Smooth muscle cell (in vitro differentiated cells): ENCODE data around the gene SIGLEC6. TPM values are rescaled to one million over a fixed set of nuclear protein-coding genes. Genes with fewer than 3 reads are reported as not detected.

Experiments
- DNase-seq: peaks from one replicate; lab custom pipeline; 2025; ENCODE audit not compliant: unreplicated experiment; lab: John Stamatoyannopoulos, UW
- H2AFZ ChIP-seq: fragments of 200-600 bp; sonication (generic); 2 replicates; pipeline ENCODE4 v1.6.0; 2016; ENCODE audit warnings: antibody characterized with exemption, low read depth, mild to moderate bottlenecking
- H3F3A ChIP-seq: fragments of 200-600 bp; sonication (generic); 2 replicates; pipeline ENCODE4 v1.6.0; 2017; ENCODE audit warnings: antibody characterized with exemption, low read depth
- H3K27ac ChIP-seq: fragments of 200-600 bp; sonication (generic); 2 replicates; pipeline ENCODE4 v1.5.1; 2016; ENCODE audit warnings: low read depth, mild to moderate bottlenecking
- H3K27me3 ChIP-seq: fragments of 200-600 bp; sonication (generic); 2 replicates; pipeline ENCODE4 v1.6.1; 2016; ENCODE audit warnings: low read depth, mild to moderate bottlenecking
- H3K36me3 ChIP-seq: fragments of 200-600 bp; sonication (generic); 2 replicates; pipeline ENCODE4 v1.5.1; 2016; ENCODE audit warnings: low read depth
- H3K4me1 ChIP-seq: fragments of 200-600 bp; sonication (generic); 2 replicates; pipeline ENCODE4 v1.5.1; 2016; ENCODE audit warnings: low read depth
- H3K4me2 ChIP-seq: fragments of 200-600 bp; sonication (generic); 2 replicates; pipeline ENCODE4 v1.6.0; 2016; ENCODE audit warnings: mild to moderate bottlenecking
- H3K4me3 ChIP-seq: fragments of 200-600 bp; sonication (generic); 2 replicates; pipeline ENCODE4 v1.5.1; 2016; ENCODE audit warnings: mild to moderate bottlenecking
- H3K79me2 ChIP-seq: fragments of 200-600 bp; sonication (generic); 2 replicates; pipeline ENCODE4 v1.6.0; 2016; ENCODE audit warnings: low read depth, mild to moderate bottlenecking
- H3K9ac ChIP-seq: fragments of 200-600 bp; sonication (generic); 2 replicates; pipeline ENCODE4 v1.6.0; 2016; ENCODE audit warnings: low read depth
- H3K9me3 ChIP-seq: fragments of 200-600 bp; sonication (generic); replicated peaks from 2 replicates; pipeline ENCODE4 v1.5.1; 2016; ENCODE audit warnings: low read depth
- H4K20me1 ChIP-seq: fragments of 200-600 bp; sonication (generic); 2 replicates; pipeline ENCODE4 v1.6.0; 2016; ENCODE audit warnings: low read depth
- WGBS: methylation state at CpG from one replicate; pipeline ENCODE4 v1.1.7; 2016; ENCODE audit warnings: low lambda C conversion rate; 5-methylcytosine and 5-hydroxymethylcytosine counted together
- polyA plus RNA-seq: library from polyadenylated mRNA; unstranded; fragments of >200 nt; fragmentation: Nextera tagmentation; extraction: Ambion mirVana; gene quantifications from 2 replicates; pipeline ENCODE4 v1.2.1, GENCODE V29; 2016
- total RNA-seq: library from RNA; depleted of rRNA; stranded (reverse); fragments of >200 nt; gene quantifications from 2 replicates; pipeline ENCODE4 v1.2.3, GENCODE V29; 2014
- TF ChIP-seq, protein P1 (sequence below): fragments of 200-600 bp; sonication (generic); IDR thresholded peaks from 2 replicates; pipeline ENCODE4 v1.5.1; 2017; ENCODE audit warnings: borderline replicate concordance, mild to moderate bottlenecking, antibody characterized with exemption; ENCODE audit not compliant: insufficient read depth, poor library complexity, severe bottlenecking

The SIGLEC6 gene
- total and polyA plus RNA-seq, 2 experiments from 2014 or later, result 2.0 TPM; not detected in 1

DNA sequence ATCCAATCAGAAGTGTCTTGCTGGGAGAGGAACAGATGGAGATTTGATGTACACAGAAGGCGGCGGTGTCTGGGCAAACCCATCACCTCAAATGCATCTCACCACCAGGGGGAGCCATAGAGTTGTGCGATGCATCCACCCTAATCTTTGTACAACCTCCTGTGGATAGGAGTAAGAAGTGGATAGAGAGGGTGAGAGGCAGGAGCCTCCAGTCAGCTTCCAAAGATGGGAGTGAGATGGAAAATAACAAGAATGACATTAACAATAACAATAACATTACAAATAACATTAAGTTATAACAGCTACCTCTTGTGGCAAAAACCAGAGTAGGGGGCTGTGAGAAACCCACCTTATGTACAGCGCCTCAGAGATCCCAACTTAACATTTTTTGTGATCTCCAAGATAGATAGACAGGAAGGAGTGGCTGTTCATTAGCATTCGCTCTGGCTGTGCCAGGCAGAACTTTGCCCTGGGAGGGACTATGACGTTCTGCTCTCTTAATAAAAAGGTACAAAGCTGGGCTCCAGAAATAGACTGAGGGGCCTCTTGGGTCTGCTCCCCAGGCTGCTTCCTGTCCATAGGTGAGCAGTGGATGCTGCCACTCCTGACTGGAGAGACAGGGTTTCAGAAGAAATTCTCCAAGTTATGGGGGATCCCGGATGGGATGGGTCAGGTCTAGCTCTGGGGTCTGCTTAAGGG lies 58.3 kb downstream of the SIGLEC6 start:
- Histone ChIP-seq H3K79me2 (no peaks in the 10 kb centered on the region), H3K9me3 (no peaks in the 10 kb centered on the region), H3K27ac (no peak overlapping the region), H3K4me3 (no peak overlapping the region), H3K27me3 (no peaks in the 10 kb centered on the region), H3K9ac (no peak overlapping the region), H3F3A (no peaks in the 10 kb centered on the region), H2AFZ (no peak overlapping the region), H3K4me1 (no peaks in the 10 kb centered on the region), H3K36me3 (no peaks in the 10 kb centered on the region), H4K20me1 (no peaks in the 10 kb centered on the region), H3K4me2 (no peak overlapping the region)
- peak; percentile 4 for DNase-seq
- 46% methylated on average over 7 of the region's 7 CpGs for WGBS
- TF ChIP-seq, protein P1, sequence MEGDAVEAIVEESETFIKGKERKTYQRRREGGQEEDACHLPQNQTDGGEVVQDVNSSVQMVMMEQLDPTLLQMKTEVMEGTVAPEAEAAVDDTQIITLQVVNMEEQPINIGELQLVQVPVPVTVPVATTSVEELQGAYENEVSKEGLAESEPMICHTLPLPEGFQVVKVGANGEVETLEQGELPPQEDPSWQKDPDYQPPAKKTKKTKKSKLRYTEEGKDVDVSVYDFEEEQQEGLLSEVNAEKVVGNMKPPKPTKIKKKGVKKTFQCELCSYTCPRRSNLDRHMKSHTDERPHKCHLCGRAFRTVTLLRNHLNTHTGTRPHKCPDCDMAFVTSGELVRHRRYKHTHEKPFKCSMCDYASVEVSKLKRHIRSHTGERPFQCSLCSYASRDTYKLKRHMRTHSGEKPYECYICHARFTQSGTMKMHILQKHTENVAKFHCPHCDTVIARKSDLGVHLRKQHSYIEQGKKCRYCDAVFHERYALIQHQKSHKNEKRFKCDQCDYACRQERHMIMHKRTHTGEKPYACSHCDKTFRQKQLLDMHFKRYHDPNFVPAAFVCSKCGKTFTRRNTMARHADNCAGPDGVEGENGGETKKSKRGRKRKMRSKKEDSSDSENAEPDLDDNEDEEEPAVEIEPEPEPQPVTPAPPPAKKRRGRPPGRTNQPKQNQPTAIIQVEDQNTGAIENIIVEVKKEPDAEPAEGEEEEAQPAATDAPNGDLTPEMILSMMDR, result peak; percentile 60

DNA sequence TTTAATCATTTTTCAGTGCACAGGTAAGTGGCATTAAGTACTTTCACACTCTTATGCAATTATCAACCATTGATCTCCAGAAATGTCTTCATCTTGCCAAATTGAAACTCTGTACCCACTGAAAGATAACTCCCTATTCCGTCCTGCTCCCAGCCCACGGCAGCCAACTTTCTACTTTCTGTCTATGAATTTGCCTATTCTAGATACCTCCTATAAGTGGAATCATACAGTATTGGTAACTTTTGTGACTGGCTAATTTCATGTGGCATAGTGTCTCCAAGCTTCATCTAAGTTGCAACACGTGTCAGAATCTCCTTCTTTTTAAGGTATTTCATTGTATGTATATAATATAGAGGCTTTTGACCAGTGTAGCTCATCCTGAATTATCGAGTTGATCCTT lies 58.9 kb downstream of the SIGLEC6 start:
- Histone ChIP-seq H3K4me2 (no peak overlapping the region), H2AFZ (no peak overlapping the region), H3F3A (no peaks in the 10 kb centered on the region), H3K27ac (no peak overlapping the region), H3K27me3 (no peaks in the 10 kb centered on the region), H3K79me2 (no peaks in the 10 kb centered on the region), H3K9me3 (no peaks in the 10 kb centered on the region), H3K9ac (no peak overlapping the region), H3K4me1 (no peaks in the 10 kb centered on the region), H4K20me1 (no peaks in the 10 kb centered on the region), H3K4me3 (no peak overlapping the region), H3K36me3 (no peaks in the 10 kb centered on the region)
- DNase-seq, result no peak
- TF ChIP-seq, protein P1, result no peak
- WGBS, result 23% methylated on average over 4 of the region's 4 CpGs

DNA sequence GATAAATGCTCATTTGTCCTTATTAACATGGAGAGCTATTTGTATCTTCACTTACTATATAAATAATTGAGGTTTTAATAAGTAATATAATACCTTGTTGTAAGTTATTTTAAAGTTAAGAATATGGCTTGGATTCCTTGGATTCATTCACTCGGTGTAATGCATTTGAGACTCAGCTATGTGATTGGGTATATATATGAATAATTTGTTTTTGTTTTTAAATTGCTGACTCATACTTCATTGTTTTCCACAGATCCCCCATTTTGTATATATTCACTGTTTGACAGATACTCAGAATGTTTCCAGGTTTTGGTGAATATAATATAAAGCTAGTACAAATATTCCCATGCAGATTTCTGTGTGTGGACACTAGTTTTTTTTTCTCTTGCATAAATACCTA lies 59.9 kb downstream of the SIGLEC6 start:
- H3K9ac ChIP-seq, result no peak overlapping the region
- H3K36me3 ChIP-seq, result no peaks in the 10 kb centered on the region
- no peaks in the 10 kb centered on the region for H3F3A ChIP-seq
- no peak overlapping the region for H2AFZ ChIP-seq
- no peaks in the 10 kb centered on the region for H3K4me1 ChIP-seq
- H3K27me3 ChIP-seq, result no peaks in the 10 kb centered on the region
- no peak overlapping the region for H3K27ac ChIP-seq
- no peaks in the 10 kb centered on the region for H4K20me1 ChIP-seq
- no peak for DNase-seq
- H3K4me2 ChIP-seq, result no peak overlapping the region
- no peak overlapping the region for H3K4me3 ChIP-seq
- TF ChIP-seq, protein P1, result no peak
- no peaks in the 10 kb centered on the region for H3K79me2 ChIP-seq
- H3K9me3 ChIP-seq, result no peaks in the 10 kb centered on the region
- 92% methylated on average over 1 of the region's 1 CpG for WGBS

DNA sequence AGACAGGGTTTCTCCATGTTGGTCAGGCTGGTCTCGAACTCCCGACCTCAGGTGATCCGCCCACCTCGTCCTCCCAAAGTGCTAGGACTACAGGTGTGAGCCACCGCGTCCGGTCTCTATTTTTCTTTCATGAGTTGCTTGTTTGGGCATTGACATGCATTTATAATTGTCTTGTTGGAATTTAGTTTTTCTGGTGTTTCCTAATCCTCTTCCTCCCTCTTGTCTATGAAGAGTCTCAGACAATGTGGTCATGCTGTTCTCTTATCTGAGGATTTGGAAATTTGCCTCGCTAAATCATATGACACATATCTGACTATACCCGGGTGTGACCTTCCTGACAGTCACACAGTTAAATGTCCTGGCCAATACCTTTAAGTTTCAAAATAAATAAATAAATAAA lies 60.5 kb downstream of the SIGLEC6 start:
- Histone ChIP-seq H2AFZ (no peak overlapping the region), H3K79me2 (no peaks in the 10 kb centered on the region), H3K9ac (no peak overlapping the region), H4K20me1 (no peaks in the 10 kb centered on the region), H3K27ac (no peak overlapping the region), H3K9me3 (no peaks in the 10 kb centered on the region), H3K36me3 (no peaks in the 10 kb centered on the region), H3K27me3 (no peaks in the 10 kb centered on the region), H3F3A (no peaks in the 10 kb centered on the region), H3K4me1 (no peaks in the 10 kb centered on the region), H3K4me3 (no peak overlapping the region), H3K4me2 (no peak overlapping the region)
- no peak for DNase-seq
- TF ChIP-seq, protein P1, result no peak
- 90% methylated on average over 9 of the region's 9 CpGs for WGBS
